Lung (tissue), 12 donors: Measurements from ENCODE around the gene METTL1. TPM values are rescaled to one million over a fixed set of nuclear protein-coding genes. Genes with fewer than 3 reads are reported as not detected.

Experiments
- ATAC-seq: fragments of 200-7000 bp; cut with Tn5 transposase; one replicate; pipeline ENCODE4 v1.9.1; 2020; ENCODE audit warnings: moderate number of reproducible peaks; ENCODE audit not compliant: insufficient read depth, low FRiP score
- DNase-seq, 3 donors: peaks; one replicate each; pipeline ENCODE4 v3.0.0-alpha.2; 2013 to 2017
- H3K27ac ChIP-seq, 2 donors: one replicate each; pipeline ENCODE4 v1.5.1; 2013; ENCODE audit warnings: mild to moderate bottlenecking in 2 of 2, moderate library complexity in 2 of 2, control low read depth in 1 of 2, inconsistent platforms in 1 of 2, low read depth in 1 of 2, low read length in 1 of 2
- H3K27me3 ChIP-seq, 3 donors: one replicate each; pipeline ENCODE4 v1.5.1; 2013; ENCODE audit warnings: low read length in 2 of 3; ENCODE audit not compliant: control insufficient read depth in 3 of 3, insufficient read depth in 3 of 3
- H3K36me3 ChIP-seq, 4 donors: one replicate each; pipeline ENCODE4 v1.5.1; 2013; ENCODE audit warnings: low read length in 4 of 4, mild to moderate bottlenecking in 1 of 4, moderate library complexity in 1 of 4; ENCODE audit not compliant: control insufficient read depth in 4 of 4, insufficient read depth in 4 of 4
- H3K4me1 ChIP-seq, 5 donors: one replicate each; pipeline ENCODE4 v1.5.1; 2013; ENCODE audit warnings: low read length in 5 of 5, mild to moderate bottlenecking in 2 of 5, moderate library complexity in 1 of 5; ENCODE audit not compliant: control insufficient read depth in 5 of 5, insufficient read depth in 5 of 5
- H3K4me3 ChIP-seq: one replicate; pipeline ENCODE4 v1.5.1; 2013; ENCODE audit warnings: mild to moderate bottlenecking, control low read depth, moderate library complexity
- H3K9ac ChIP-seq, 2 donors: one replicate each; pipeline ENCODE4 v1.5.1; 2013; ENCODE audit warnings: low read length in 2 of 2, control low read depth in 1 of 2; ENCODE audit not compliant: insufficient read depth in 1 of 2
- H3K9me3 ChIP-seq, 4 donors: one replicate each; pipeline ENCODE4 v1.5.1; 2013; ENCODE audit warnings: low read length in 3 of 4, mild to moderate bottlenecking in 1 of 4, moderate library complexity in 1 of 4; ENCODE audit not compliant: control insufficient read depth in 4 of 4, insufficient read depth in 3 of 4
- WGBS, 2 donors: extraction: QIAGEN DNeasy Blood & Tissue Kit; methylation state at CpG; one replicate each; pipeline ENCODE4 v1.1.7; 2013; 5-methylcytosine and 5-hydroxymethylcytosine counted together
- polyA plus RNA-seq, 2 donors: library from polyadenylated mRNA; stranded (reverse); fragments of 200-250 nt; gene quantifications; one replicate each; pipeline ENCODE4 v1.2.1, GENCODE V29; 2013
- total RNA-seq, 2 donors: library from RNA; depleted of rRNA in 1 of 2; stranded (reverse); fragments of >200 nt in 1 of 2; gene quantifications; one replicate each; pipeline ENCODE4 v1.2.1, GENCODE V29; 2014 to 2021
- TF ChIP-seq, protein P1 (sequence below): IDR thresholded peaks from 2 replicates; pipeline ENCODE4 v1.5.1; 2012; ENCODE audit warnings: mild to moderate bottlenecking; ENCODE audit errors: control extremely low read depth, extremely low read depth
- donor health status: control.
- donor health status: control.
- donor health status: Bipolar disorder and iron deficiency.
- donor health status: healthy.
- donor health status: DM: yes; HTN: yes; CAD: no.

Gene METTL1
- total and polyA plus RNA-seq, 4 donors, result 2.8 to 35.5 (median 31.6) TPM

DNA sequence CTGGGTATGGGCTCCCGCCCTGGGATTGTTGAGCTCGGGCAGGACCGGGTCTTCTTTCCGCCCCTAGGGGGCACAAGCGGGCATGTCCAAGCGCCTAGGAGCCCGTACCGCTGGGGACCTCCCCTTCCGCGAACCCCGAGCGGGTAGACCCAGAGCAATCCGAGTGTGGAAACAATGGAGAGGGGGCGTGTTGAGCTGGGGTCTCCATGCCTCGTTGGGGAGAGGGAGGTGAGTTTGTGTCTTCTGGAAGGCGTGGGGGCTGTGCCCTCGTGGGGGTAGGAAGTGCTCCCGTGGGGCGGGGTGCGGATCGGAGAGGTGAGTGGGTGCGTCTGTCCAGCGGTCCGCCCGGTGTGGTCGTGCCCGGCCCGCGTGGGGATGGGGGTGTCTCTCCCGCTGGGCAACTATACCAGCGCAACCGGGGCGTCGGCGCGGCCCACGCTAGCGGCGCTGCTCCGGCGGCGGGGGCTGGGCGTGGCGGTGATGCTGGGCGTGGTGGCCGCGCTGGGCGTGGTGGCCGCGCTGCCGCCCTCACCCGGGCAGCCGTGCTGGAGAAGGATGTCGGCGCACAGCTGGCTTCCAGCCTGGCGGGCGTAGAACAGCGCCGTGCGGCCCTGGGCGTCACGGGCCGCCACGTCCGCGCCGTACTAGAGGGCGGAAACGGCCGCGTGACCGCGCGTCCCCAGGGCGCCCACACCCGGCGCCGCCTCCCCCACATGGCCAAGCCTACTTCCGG lies 45.6 kb downstream of the METTL1 start:
- TF ChIP-seq, protein P1, sequence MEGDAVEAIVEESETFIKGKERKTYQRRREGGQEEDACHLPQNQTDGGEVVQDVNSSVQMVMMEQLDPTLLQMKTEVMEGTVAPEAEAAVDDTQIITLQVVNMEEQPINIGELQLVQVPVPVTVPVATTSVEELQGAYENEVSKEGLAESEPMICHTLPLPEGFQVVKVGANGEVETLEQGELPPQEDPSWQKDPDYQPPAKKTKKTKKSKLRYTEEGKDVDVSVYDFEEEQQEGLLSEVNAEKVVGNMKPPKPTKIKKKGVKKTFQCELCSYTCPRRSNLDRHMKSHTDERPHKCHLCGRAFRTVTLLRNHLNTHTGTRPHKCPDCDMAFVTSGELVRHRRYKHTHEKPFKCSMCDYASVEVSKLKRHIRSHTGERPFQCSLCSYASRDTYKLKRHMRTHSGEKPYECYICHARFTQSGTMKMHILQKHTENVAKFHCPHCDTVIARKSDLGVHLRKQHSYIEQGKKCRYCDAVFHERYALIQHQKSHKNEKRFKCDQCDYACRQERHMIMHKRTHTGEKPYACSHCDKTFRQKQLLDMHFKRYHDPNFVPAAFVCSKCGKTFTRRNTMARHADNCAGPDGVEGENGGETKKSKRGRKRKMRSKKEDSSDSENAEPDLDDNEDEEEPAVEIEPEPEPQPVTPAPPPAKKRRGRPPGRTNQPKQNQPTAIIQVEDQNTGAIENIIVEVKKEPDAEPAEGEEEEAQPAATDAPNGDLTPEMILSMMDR, result peak; percentile 21
- Histone ChIP-seq H3K9ac (no peak overlapping the region), H3K27me3 (peaks cover 0 to 48% (median 29%) of the 10 kb centered on the region in 3 donors), H3K4me1 (peaks cover 0 to 19% (median 0%) of the 10 kb centered on the region in 5 donors), H3K4me3 (peak overlapping the region; percentile 73), H3K27ac (peak overlapping the region; percentile 62 to 71), H3K9me3 (no peaks in the 10 kb centered on the region), H3K36me3 (peaks cover 0 to 12% (median 2%) of the 10 kb centered on the region in 4 donors)
- WGBS, 2 donors, result 38 to 68% methylated on average over 79 of the region's 79 CpGs
- DNase-seq, result peak; percentile 79 to 84 (median 81)
- ATAC-seq, result peak; percentile 77

DNA sequence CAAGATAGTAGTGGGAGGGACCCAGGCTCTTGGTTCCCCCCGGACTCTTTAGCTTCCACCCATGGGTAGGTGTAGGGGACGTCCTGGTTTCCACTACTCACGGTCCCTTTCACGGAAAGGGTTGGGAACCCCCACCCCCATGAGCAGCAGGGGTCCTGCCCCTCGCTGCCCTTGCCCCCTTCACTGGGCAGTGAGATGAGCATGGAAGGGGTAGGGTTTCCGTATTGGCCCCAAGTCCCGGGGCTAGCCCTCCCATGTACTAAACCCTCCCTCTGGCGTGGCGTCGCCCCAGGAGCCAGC lies 46.1 kb downstream of the METTL1 start:
- ATAC-seq (no peak), DNase-seq (no peak)
- H3K27me3 ChIP-seq, result peaks cover 0 to 43% (median 23%) of the 10 kb centered on the region in 3 donors
- peaks cover under 1 to 16% (median 4%) of the 10 kb centered on the region in 4 donors for H3K36me3 ChIP-seq
- no peaks in the 10 kb centered on the region for H3K9me3 ChIP-seq
- no peak overlapping the region for H3K9ac ChIP-seq
- no peak overlapping the region for H3K27ac ChIP-seq
- TF ChIP-seq, protein P1, result no peak
- WGBS, 2 donors, result 36 to 57% methylated on average over 10 of the region's 10 CpGs
- peaks cover 0 to 19% (median 0%) of the 10 kb centered on the region in 5 donors for H3K4me1 ChIP-seq
- H3K4me3 ChIP-seq, result no peak overlapping the region

DNA sequence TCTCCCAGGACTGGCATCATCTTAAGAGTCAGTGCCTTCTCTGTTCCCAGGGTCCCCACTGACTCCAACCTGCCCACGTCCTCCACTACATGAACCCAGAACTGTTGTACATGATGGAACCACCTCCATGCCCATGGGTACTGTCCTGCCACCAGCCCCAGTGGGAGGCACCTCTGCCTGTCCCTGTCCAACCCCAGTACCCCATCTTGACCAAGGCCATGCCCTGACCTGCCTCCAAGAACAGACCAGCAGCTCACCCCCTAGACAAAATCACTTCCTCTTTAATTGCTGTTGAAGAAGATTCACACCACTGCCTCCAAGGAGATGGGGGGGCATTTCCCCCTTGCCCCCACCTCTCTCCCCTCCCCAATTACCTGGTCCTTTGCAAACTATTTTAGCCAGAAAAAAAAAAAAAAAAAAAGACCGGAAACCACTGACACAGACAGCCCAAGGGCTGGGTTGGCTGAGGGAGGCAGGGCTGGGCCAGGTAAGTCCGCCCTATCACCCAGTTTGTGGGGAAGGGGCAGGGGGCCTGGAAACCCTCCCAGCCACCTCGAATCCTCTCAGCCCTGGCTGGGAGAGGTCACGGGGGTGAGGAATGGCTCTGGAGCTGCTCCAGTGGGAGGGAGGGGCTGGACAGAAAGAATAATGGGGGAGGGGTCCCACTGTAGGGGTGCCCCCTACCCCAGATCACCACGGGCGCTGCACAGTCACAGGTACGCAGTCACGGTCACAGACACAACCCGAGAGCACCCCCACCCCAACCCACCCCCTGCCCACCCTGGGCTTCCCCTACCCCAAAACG lies 46.8 kb downstream of the METTL1 start:
- no peak overlapping the region for H3K27ac ChIP-seq
- WGBS, 2 donors, result 67 to 77% methylated on average over 10 to 11 of the region's 11 CpGs
- H3K9ac ChIP-seq, result no peak overlapping the region
- peaks cover 0 to 19% (median 0%) of the 10 kb centered on the region in 5 donors for H3K4me1 ChIP-seq
- peaks cover 0 to 40% (median 19%) of the 10 kb centered on the region in 3 donors for H3K27me3 ChIP-seq
- TF ChIP-seq, protein P1, result no peak
- H3K36me3 ChIP-seq, result peaks cover 3 to 23% (median 6%) of the 10 kb centered on the region in 4 donors
- no peak overlapping the region for H3K4me3 ChIP-seq
- DNase-seq (no peak), ATAC-seq (no peak)
- no peaks in the 10 kb centered on the region for H3K9me3 ChIP-seq
